Activated gamma-delta T cell treated with anti-CD3 and anti-CD28 coated beads, Interleukin-2, amount 50 U/mL, for 16 hours (primary cell): ENCODE measurements around the gene OR1B1.
"Not testable (repeated sequence)": the region's sequence is repeated elsewhere in the genome, so short reads cannot be mapped to it uniquely, and the experiment has no call there.

Experiments
- DNase-seq: peaks from one replicate; pipeline ENCODE4 v3.0.0-alpha.2; 2020; ENCODE audit warnings: low read depth

OR1B1 gene

DNA sequence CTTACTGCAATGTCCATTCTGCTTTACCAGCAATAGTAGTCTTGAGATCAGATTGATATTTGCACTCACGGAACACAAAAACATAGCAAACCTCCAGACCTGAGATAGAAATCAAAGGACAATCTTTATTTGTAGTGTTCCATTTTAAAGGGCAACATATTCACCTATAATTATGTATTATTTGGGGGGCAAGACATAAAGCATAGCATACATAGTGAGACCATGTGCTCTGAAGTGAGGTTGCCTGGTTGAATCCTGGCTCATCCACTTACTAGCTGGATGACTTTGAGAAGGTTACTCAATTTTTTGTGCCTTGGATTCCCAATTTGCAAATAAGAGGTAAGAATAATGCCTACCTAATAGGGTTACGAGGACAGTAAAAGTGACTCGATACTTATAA, at the start of gene OR1B1:
Gene OR1B1, minus strand, starts transcription at position 101 of the 400 bp plus-strand sequence.
- DNase-seq = no peak

DNA sequence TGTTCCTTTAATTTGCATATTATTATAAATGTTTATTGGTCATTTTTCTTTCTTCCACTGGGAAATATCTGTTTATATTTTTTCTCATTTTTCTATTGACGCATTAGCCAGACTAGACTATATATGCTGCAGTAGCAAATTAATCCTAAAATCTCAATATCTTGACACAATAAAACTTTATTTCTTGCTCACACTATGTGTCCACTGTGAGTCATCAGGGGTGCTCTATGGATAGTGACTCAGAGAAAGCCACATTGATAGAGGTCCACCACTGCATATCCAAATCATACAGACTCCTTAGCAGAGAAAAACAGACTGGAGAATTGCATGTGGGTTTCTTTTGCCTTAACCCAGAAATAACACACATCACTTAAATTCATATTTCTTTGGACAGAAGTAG, 38.3 kb upstream of the OR1B1 start:
- DNase-seq = no peak

DNA sequence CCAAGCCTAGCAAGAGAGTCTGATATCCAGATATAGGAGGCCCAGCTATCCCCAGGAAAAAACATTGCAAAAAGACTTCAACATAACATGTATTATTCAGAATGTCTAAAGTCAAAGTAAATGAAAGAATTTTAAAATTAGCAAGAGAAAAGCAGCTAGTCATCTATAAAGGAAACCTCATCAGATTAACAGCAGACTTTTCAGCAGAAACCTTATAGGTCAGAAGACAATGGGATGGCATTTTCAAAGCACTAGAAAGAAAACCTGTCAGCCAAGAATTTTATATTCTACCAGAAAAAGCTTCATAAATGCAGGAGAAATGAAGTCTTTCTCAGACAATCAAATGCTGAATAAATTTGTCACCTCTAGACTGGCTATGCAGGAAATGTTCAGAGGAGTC, 27.4 kb upstream of the OR1B1 start:
- no peak for DNase-seq

DNA sequence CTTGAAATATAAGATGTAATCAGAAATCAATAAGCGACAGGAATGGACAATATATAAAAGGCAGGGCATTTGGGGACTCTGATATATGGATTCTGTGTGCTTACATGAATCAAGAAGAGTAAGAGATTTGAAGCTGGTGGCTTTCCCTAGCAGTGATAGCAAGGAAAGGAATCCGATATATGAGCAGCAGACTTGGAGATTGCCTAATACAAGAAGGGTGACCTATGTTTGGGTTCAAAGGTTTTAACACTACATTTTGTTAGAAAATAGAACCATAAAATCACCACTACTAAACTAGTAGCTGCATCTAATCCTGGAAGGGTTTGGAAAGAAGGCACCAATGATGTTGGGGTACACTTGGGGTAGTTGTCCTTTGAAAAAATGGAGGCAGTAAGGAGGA, 15.1 kb upstream of the OR1B1 start:
- no peak for DNase-seq

DNA sequence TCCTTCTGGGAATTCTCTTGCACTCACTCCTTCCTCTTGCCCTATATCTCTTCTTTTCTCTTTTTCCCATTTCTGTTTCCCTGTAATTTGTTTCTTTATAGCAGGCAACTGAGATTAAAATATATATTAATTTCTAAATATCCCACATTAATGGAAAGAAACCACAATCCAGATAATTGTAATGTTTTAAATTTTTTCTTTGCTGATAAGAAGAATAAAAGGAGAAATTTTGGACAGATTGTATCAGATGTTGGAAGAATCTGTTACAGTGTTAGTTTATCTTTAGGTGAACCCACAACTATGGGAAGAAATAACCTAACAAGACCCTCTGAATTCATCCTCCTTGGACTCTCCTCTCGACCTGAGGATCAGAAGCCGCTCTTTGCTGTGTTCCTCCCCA, 4.0 kb upstream of the OR1B1 start, which contains the start of gene OR1L1:
Gene OR1L1, plus strand, starts transcription at position 301 of the 400 bp plus-strand sequence. Its CDS starts 0 bp downstream, at position 301.
- DNase-seq = no peak

DNA sequence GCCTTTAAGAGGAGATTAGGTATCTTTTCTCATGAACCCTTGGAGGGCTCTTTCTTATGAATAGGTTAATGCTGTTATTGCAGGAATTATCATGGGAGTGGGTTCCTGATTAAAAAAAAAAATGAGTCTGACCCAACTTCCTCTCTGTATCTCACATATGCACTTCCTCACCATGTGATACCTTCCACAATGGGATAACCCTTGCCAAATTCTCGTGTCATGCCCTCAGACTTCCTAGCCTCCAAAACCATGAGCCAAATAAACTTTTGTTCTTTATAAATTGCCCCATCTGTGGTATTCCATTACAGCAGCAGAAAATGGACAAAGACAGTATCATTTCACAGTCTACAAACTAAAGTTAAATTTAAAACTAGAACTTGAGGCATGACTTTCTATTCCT, 1.0 kb downstream of the OR1B1 start:
- DNase-seq = no peak

DNA sequence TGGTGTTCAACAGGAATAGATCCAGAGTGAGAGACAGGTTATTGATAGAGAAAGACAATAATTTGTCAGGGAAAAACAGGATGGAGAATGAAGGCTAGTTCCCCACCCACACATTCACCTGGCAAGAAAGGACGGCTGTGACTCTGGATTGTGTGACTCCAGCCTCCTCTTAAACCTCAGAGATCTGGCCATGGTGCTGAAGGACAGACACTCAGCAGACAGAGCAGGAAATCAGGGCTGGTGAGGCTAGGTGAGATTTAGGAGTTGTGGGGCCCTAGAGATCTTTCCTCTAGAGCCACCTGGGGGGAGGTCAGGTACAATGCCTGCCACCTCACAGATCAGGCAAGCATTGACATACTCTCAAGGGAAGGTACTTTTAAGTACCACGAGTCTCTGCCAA, 15.2 kb downstream of the OR1B1 start:
- no peak for DNase-seq

DNA sequence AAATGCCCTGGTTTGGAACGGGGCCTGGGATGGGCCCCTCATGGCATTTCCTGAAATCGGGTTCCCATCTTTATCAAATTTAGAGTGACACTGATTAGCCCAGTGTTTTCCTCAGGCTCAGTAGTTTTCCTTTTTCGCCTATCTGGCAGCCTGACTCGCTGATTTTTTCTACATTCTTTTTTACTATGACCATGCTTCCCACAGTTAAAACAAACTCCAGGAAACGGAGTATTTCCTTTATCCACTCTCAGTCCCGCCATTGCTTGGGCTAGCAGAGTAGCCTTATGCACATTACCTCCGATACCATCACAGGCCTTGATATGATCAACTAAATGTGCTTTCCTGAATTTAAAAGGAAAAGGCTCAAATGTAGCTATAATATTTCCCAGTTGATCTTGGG, 37.4 kb downstream of the OR1B1 start:
- DNase-seq = no peak

DNA sequence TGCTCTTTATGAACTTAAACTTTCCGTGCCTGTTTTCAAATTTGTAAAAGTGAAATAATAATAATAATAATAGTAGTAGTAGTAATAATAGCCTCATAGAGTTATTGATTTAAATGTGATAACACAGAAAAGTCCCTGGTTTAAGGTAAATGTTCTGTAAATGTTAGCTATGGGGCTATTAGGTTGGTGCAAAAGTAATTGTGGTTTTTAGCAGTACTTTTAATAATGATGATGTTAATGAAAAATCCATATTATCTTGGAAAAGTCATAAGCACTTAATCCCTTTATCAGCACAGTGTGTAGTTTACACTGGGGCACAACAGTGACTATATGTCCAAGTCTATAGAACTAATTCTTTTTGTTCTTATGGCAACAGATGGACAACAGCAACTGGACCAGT, 43.1 kb downstream of the OR1B1 start, which contains the start of gene OR1Q1:
Gene OR1Q1, plus strand, starts transcription at position 377 of the 400 bp plus-strand sequence. Its CDS starts 0 bp downstream, at position 377.
- DNase-seq = no peak

DNA sequence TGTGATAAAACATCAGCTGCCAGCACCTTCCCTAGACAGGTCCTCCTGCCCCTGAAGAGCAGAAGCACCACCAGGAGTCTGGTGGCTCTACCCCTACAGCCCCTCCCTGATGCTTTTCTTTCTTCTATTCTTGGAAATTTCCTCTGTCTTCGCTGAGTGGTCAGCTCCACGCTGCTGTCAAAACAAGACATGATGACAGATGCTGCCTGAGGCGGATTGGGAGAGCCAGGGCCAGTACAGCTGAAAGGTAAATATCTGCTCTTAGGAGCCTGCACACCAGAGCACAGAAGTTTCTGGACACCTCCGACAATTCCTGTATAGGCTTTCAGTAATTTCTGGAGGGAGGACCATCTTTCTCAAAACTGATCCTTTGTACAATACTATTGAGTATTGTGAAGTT, 47.6 kb downstream of the OR1B1 start:
- no peak for DNase-seq

DNA sequence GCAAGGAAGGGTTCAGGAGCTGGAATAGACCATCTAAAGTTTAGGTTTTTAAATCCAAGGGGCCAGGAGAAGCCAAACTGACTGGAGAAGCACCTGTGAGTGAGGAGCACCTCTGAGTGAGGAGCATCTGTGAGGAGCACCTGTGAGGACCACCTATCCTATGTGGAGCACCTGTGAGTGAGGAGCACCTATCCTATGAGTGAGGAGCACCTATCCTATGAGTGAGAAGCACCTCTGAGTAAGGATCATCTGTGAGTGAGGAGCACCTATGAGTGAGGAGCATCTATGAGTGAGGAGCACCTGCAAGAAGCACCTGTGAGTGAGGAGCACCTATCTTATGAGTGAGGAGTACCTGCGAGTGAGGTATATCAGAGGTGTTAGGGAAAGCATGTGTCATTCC, 50.8 kb downstream of the OR1B1 start:
- DNase-seq = no peak

DNA sequence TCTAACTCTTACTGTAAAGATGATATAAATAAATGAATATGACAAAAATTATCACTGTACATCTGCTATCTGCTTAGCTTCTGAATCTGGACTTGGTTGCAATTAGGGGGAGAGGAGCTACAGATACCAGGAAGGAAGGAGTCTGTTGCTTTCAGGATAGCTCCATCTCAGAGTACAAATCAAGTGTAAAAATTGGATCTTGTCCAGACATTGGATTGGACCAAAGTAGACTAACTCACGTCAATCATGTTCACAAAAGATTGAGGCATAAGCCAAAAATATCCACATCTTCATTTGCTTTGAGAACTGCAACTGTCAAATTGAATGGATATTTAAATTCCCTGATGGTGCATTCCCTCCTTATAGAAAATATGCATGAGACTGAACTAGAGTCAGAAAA, 51.7 kb downstream of the OR1B1 start:
- DNase-seq = no peak

DNA sequence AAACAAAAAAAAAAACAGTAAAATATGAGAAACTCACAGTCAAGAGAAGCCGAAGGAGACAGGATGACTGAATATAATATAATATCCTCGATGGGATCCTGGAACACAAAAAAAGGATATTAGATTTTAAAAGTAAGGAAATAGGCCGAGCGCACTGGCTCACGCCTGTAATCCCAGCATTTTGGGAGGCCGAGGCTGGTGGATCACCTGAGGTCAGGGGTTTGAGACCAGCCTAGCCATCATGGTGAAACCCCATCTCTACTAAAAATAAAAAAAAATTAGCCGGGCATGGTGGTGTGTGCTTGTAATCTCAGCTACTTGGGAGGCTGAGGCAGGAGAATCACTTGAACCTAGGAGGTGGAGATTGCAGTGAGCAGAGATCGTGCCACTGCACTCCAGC, 74.1 kb downstream of the OR1B1 start, which contains the start of gene OR1L8:
Gene OR1L8, minus strand, starts transcription at position 101 of the 400 bp plus-strand sequence. CDS start 14,907 bp downstream, outside the sequence.
- DNase-seq = not testable (repeated sequence)

DNA sequence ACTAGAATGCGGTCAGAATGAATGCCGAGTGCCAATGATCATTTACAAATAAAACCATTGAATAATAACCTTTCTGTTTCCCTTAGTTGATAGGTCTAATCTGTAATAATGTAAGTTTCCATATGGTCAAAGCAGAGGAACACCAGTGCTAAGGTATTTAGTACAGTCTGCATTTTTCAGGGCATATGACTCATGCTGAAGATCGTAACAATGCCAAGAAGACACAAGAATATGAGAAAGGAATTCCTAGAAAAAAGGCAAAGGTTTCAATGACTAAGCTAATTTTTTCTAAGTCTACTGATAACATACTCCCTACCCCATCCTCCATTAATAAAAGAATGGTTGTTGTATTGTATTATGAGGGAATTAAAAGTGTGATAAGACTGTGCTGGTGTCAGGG, 77.1 kb downstream of the OR1B1 start:
- DNase-seq = no peak

DNA sequence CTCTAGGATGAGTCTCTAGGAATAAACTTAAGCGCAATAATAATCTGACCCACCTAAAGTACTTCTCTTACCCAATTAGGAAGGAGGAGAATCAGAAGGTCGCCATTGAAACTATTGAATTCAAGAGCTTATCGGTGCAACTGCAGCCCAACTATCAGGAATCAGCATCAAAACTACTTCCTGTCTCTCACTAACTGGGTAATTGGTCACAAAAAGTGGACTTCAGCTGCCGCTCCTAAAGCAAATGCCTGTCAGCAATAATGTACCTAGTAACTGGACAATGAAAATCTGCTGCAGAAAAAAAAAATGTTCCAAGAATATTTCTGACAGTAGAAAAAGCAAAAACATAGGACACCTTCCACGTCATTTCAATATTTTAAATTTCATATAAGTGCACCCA, 77.6 kb downstream of the OR1B1 start:
- no peak for DNase-seq
